Measurements from ENCODE around the gene GAR1.
A peak's percentile ranks its signal among the peaks of the same experiment; 100 is the strongest.

The GAR1 gene

DNA sequence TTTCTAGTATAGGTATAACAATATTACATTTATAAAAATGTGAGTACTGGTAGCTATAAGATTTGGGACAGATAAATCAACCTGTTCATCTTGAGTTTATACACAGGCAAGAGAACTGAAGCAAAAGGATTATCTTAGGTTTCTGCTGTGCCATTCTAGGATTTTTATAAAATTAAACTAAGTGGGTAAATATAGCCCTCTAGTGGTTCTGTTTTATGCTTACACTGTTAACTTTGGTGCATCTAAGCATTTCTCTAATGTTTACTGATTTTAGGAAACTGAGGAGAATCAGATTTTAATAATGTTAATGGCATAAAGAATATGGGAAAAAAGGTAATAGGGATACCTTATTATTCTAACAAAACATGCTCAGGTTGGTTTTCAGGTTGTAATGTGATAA is 11.2 kb downstream of the GAR1 start:
- Histone ChIP-seq H3K4me1 (no peaks in the 10 kb centered on the region), H3K27me3 (no peaks in the 10 kb centered on the region), H3K36me3 (peaks cover 21% of the 10 kb centered on the region), H3K4me3 (ENCODE audit: low read depth, low read length) (no peak overlapping the region), H3K9me3 (no peaks in the 10 kb centered on the region)
- TF ChIP-seq, protein P1, sequence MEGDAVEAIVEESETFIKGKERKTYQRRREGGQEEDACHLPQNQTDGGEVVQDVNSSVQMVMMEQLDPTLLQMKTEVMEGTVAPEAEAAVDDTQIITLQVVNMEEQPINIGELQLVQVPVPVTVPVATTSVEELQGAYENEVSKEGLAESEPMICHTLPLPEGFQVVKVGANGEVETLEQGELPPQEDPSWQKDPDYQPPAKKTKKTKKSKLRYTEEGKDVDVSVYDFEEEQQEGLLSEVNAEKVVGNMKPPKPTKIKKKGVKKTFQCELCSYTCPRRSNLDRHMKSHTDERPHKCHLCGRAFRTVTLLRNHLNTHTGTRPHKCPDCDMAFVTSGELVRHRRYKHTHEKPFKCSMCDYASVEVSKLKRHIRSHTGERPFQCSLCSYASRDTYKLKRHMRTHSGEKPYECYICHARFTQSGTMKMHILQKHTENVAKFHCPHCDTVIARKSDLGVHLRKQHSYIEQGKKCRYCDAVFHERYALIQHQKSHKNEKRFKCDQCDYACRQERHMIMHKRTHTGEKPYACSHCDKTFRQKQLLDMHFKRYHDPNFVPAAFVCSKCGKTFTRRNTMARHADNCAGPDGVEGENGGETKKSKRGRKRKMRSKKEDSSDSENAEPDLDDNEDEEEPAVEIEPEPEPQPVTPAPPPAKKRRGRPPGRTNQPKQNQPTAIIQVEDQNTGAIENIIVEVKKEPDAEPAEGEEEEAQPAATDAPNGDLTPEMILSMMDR (IDR thresholded peaks at IDR 0.05; ENCODE audit: low read depth, low read length) = peak; percentile 43
- DNase-seq = no peak

GRCh38 chr4:109827672-109828071 is 12.1 kb downstream of the GAR1 start, which contains the start of gene RRH:
TSS of gene RRH (plus strand) at chr4:109827972. CDS start at chr4:109828028, 56 bp downstream.
- Histone ChIP-seq H3K4me1 (no peaks in the 10 kb centered on the region), H3K4me3 (ENCODE audit: low read depth, low read length) (no peak within 1 kb of the TSS), H3K36me3 (peaks cover 16% of the 10 kb centered on the region), H3K27me3 (no peaks in the 10 kb centered on the region), H3K9me3 (no peaks in the 10 kb centered on the region)
- TF ChIP-seq, protein P1 (IDR thresholded peaks at IDR 0.05; ENCODE audit: low read depth, low read length) = no peak
- DNase-seq = no peak

DNA sequence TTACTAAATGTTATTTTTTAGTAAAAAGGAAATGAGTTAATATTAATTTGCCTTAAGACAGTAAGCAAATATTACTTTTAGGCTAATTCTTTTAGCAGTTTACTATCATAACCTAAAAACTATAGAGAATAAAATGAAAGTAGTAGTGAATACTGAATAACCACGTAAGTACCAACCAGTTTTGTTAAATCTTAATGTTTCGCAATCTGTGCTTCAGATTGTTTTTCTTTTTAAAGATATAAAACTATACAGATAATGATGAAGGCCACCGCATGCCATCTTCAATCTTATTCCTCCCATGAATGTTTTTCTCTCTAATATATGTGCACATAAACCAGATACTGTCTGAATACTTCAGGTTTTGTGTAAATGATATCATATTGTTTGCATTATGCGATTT is 18.2 kb downstream of the GAR1 start:
- Histone ChIP-seq H3K4me1 (no peaks in the 10 kb centered on the region), H3K4me3 (ENCODE audit: low read depth, low read length) (no peak overlapping the region), H3K27me3 (no peaks in the 10 kb centered on the region), H3K9me3 (no peaks in the 10 kb centered on the region), H3K36me3 (no peaks in the 10 kb centered on the region)
- TF ChIP-seq, protein P1 (IDR thresholded peaks at IDR 0.05; ENCODE audit: low read depth, low read length) = no peak
- DNase-seq = no peak

GRCh38 chr4:109836985-109837384 is 21.4 kb downstream of the GAR1 start:
- H3K36me3 ChIP-seq = no peaks in the 10 kb centered on the region
- no peaks in the 10 kb centered on the region for H3K9me3 ChIP-seq
- H3K4me1 ChIP-seq = no peaks in the 10 kb centered on the region
- TF ChIP-seq, protein P1 (IDR thresholded peaks at IDR 0.05; ENCODE audit: low read depth, low read length) = no peak
- no peaks in the 10 kb centered on the region for H3K27me3 ChIP-seq
- no peak for DNase-seq
- H3K4me3 ChIP-seq (ENCODE audit: low read depth, low read length) = no peak overlapping the region

DNA sequence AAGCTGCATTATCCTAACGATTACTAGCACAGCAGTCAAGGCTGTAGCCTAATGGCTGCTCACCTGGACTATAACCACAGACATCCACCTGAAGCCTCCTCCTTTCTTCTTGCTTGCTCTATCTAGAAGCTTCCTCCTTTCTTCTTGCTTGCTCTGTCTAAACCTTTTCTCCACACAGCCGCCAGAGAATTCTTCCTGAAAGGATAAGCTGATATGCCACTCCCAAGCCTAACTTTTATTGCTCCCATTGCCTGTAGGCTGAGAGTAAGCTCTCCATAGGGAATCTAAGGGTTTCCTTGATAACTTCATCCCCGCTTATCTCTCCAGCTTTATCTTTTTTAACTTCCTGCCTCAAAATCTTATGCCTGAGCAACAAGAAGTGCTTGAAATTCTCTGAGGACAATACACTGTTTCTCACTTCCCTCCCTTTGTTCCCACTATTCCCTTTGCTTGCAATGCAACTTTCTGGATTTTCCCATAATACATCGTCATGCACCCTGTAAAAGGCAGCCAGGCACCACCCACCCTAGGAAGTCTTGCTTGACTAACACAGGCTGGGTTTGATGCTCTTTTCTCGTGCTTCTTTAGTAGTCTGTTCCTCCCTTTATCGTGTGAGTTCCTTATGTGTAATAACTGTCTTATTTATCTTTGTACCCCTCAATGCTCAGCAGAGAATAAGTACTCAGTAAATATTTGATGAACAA is 31.0 kb downstream of the GAR1 start:
- no peak for DNase-seq
- Histone ChIP-seq H3K4me3 (ENCODE audit: low read depth, low read length) (no peak overlapping the region), H3K4me1 (no peaks in the 10 kb centered on the region), H3K27me3 (peaks cover 10% of the 10 kb centered on the region), H3K36me3 (no peaks in the 10 kb centered on the region), H3K9me3 (no peaks in the 10 kb centered on the region)
- TF ChIP-seq, protein P1 (IDR thresholded peaks at IDR 0.05; ENCODE audit: low read depth, low read length) = no peak

- TF ChIP-seq, protein P1 (IDR thresholded peaks at IDR 0.05; ENCODE audit: low read depth, low read length) = no peak
Measured at GRCh38 chr4:109847896-109848442, 32.4 kb downstream of the GAR1 start, which contains the start of gene LRIT3. TSS of gene LRIT3 (plus strand) at chr4:109848107. CDS start at chr4:109848202, 95 bp downstream.

More at GRCh38 chr4:109847896-109848442, 32.4 kb downstream of the GAR1 start, which contains the start of gene LRIT3:
- DNase-seq = no peak
- Histone ChIP-seq H3K27me3 (peaks cover 10% of the 10 kb centered on the region), H3K9me3 (no peaks in the 10 kb centered on the region), H3K4me3 (ENCODE audit: low read depth, low read length) (no peak within 1 kb of the TSS), H3K36me3 (no peaks in the 10 kb centered on the region), H3K4me1 (no peaks in the 10 kb centered on the region)
